GM19239 (cell line): Measurements from ENCODE around the gene EIF2D.
"Not testable (repeated sequence)": the region's sequence is repeated elsewhere in the genome, so short reads cannot be mapped to it uniquely, and the experiment has no call there.

Experiments
- DNase-seq: peaks from one replicate; pipeline ENCODE4 v3.0.0; 2011; ENCODE audit warnings: low spot score; ENCODE audit not compliant: insufficient read length
- FAIRE-seq: peaks from 2 replicates; lab custom pipeline; 2011; peaks lifted over from hg19 to GRCh38; lab: Jason Lieb, UNC

The EIF2D gene

DNA sequence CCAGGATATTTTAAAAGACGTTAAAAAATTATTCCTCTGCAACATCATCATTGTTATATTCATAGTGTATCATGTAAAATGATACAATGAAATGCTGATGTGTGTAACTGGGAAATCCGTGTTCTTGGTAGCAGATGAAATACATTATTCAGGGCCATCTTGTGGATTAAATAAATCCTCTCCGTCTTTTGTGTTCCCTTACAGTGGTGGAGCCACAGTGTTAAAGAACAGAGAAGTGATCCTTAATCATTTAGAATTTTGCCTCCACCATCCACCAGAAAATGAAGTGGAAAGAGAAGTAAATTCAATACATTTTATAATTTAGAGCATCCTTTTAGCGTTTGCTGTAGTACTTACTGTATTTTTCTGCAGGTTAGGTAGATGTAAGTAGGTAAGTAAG, 24.4 kb upstream of the EIF2D start:
- FAIRE-seq: no peak
- no peak for DNase-seq

GRCh38 chr1:206635978-206636345, 23.7 kb upstream of the EIF2D start:
- no peak for FAIRE-seq
- DNase-seq: no peak

GRCh38 chr1:206635080-206635977, 23.1 kb upstream of the EIF2D start, which contains the start of gene DYRK3:
Gene DYRK3 (plus strand): TSS chr1:206635536. CDS start chr1:206635704, 168 bp downstream.
- peak; percentile 76 for DNase-seq
- peak; percentile 84 for FAIRE-seq

GRCh38 chr1:206634365-206635079, 22.3 kb upstream of the EIF2D start:
- peak; percentile 90 for FAIRE-seq

DNA sequence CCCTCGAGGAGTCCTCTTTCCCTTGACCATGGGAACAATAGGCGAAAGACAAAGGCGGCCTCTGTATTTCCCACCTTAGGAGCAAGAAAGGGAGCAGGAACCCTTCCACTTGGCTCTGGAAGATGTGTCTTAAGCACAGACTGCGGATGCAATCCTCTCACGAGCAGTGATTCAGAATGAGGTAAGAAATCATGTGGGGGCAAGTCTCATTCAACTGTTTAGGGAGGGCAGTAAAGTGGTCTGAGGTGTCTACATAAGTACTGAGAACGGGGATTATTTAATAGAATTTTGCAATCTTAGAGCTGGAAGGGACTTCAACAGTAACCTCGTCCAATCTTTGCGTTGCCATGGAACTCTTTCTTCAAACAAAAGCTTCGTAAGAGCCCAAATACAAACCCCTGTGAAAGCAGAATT, 21.4 kb upstream of the EIF2D start:
- no peak for FAIRE-seq
- DNase-seq: no peak

More at GRCh38 chr1:206634365-206635079, 22.3 kb upstream of the EIF2D start:
- DNase-seq: no peak

DNA sequence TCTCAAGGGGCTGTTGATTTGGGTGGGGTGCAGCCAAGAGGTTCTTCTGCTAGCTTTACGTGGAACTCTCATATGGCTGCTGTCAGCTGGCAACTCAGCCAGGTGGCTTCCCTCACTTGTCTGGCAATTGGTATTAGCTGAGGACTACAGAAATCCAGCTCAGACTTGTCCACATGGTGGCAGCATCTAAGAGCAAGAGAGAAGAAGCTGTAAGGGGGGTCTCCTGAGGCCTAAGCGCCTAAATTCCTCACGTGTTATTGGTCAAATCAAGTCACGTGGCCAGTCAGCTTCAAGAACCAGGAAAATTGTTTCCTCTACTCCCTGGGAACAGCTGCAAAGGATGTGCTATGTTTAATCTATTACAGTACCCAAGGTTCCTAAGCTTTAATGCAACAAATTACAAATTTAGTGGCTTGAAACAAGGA, 18.8 kb upstream of the EIF2D start:
- FAIRE-seq (no peak), DNase-seq (no peak)

- DNase-seq (no peak), FAIRE-seq (no peak)
These were observed 16.7 kb upstream of the EIF2D start for GRCh38 chr1:206628916-206629315.

GRCh38 chr1:206626396-206626795, 14.1 kb upstream of the EIF2D start:
- not testable (repeated sequence) for DNase-seq, FAIRE-seq

GRCh38 chr1:206609229-206609991, 2.9 kb downstream of the EIF2D start:
- no peak for DNase-seq
- FAIRE-seq: peak; percentile 74

DNA sequence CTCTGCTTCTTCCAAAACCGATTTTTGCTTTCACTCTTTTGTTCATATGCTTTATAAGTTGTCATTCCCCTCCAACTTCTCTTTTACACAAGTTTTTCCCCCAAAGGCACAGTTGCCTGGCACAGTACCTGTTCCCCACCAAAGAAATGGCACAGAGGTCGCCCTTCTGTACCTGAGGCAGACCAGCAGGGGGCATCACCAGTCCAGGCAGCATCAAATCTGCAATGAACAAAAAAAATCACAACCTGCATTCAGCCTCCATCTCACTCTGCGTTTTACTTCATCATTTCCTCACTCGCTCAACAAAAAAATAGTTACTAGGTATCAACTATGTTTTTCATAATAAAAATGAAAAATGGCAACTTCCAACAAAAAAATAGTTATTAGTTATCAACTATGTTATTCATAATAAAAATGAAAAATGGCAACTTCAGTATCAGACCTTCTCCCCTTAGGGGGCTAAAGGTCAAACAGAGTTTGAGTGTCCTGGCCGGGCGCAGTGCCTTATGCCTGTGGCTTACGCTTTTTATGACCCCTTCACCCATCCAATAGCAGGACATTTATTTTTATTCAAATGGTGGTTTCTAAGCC, 4.1 kb downstream of the EIF2D start:
- FAIRE-seq (peak; percentile 76), DNase-seq (no peak)

GRCh38 chr1:206606867-206607266, 5.4 kb downstream of the EIF2D start:
- FAIRE-seq (no peak), DNase-seq (no peak)

- DNase-seq: no peak
- no peak for FAIRE-seq
These were observed 7.4 kb downstream of the EIF2D start for GRCh38 chr1:206604861-206605260.

DNA sequence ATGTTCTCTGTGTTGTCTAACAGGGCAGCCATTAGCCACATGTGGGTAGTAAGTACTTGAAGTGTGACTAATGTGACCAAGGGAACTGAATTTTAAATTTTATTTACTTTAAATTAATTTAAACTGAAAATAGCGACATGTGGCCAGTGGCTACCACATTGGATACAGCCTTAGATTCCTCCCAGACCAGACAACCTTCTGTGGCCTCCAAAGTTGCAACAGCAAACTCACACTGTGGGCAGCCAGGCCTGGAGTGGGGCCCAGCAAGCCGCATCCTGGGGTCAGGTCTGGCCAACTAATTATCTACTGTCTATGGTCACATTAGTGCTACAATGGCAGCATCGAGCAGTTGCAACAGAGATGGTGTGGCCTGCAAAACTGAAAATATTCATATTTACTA, 11.7 kb downstream of the EIF2D start:
- DNase-seq (no peak), FAIRE-seq (no peak)

DNA sequence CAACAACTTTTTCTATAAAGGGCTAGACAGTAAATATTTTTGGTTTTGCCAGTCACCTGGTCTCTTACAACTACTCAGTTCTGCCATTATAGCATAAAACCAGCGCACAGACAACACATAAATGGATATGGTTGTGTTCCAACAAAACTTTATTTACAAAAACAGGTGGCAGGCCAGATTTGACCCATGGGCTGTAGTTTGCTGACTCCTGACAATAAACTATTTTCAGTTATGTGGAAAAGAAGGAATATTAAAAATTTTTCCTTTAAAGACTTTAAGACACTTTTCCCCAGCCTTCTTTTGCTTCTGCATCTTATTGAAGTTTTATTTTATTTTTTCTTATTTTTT, 16.0 kb downstream of the EIF2D start:
- no peak for FAIRE-seq
- no peak for DNase-seq

DNA sequence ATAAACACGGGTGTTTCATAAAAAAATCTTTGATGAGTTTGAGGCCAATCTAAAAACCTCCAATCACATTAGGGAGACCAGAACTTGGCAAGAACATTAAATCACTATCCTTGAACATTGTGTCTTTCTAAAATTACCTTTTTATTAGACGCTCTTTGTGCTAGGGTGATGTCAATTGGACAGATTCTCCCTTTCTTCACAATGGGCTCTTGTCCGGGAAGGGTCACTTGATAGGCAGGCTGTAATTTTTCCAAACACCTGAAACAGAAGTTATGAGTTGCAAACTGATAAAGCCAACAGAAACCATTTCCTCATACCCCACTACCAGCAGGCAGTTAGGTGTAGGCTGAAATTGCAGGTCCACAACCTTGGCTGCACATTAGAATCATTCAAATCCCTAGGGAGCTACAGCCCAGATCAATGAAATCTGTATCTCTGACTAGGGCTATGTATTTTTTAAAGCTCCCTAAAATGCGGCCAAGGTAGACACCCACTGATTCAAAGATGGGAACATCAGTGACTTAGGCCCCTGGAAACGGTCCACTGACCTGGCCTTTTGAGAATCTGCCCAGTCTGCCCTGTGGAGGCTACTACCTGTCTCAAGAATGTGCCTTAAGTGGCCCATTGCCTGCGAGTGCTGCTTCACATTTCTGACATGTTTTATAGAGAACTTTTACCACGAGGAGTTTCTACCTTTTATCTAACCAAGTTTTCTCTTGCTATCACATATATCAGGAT, 16.5 kb downstream of the EIF2D start:
- no peak for FAIRE-seq
- DNase-seq: no peak

DNA sequence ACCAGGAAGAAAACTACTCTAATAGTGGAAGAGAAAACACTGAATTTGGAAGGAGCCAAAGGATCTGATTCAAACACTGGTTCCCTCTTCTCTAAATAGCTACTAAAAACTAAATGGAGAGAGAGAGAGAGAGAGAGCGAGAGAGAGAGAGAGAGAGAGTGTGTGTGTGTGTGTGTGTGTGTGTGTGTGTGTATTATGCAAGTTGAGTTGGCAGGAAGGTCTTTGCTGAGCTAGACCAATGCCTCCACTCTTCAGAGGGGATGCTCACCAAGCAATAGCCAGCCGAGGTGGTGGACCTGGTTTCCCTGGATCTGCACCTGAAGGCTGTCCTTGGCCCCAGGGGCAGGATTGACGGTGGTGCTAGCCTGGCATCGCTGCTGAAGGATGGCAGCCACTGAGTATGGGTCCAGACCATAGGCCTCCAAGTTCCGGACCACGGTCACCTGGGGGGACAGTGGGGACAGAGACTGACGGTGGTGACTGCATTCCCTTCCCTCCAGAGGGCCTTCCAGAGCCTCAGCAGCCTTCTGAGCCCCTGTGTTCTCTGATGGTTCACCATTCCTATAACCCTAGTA, 18.8 kb downstream of the EIF2D start:
- DNase-seq (no peak), FAIRE-seq (no peak)

GRCh38 chr1:206591696-206592095, 20.6 kb downstream of the EIF2D start:
- DNase-seq (no peak), FAIRE-seq (no peak)

- FAIRE-seq (no peak), DNase-seq (no peak)
These were observed 21.0 kb downstream of the EIF2D start for GRCh38 chr1:206591226-206591625.

- FAIRE-seq (no peak), DNase-seq (no peak)
These were observed 22.1 kb downstream of the EIF2D start for GRCh38 chr1:206590025-206590758.
